Measurements from ENCODE around the gene CTNNBIP1. TPM values are rescaled to one million over a fixed set of nuclear protein-coding genes. Genes with fewer than 3 reads are reported as not detected.
A peak's percentile ranks its signal among the peaks of the same experiment; 100 is the strongest.

Gene CTNNBIP1
- total RNA-seq, 2 experiments from 2014 or later, result 9.0 to 9.6 TPM

GRCh38 chr1:9903801-9904527, 6.1 kb downstream of the CTNNBIP1 start:
- peak; percentile 79 for ATAC-seq
- ChIA-PET CTCF (interaction anchor here (0.8 to 2.1 kb wide), 6 partner anchors 10 to 46 kb away, joined by 3 to 7 read pairs (median 4); no protein-coding TSS in a partner anchor), POLR2A (interaction anchor here (0.6 to 1.2 kb wide), 5 partner anchors 11 to 47 kb away, joined by 3 read pairs; no protein-coding TSS in a partner anchor)
- peaks cover 39% of the 10 kb centered on the region for H3K4me1 Mint-ChIP-seq (ENCODE audit: low read depth)
- intact Hi-C loops (cut with micrococcal nuclease), result no loop called here
- no peak overlapping the region for H3K4me3 Mint-ChIP-seq
- peak overlapping the region; percentile 47 for H3K27ac Mint-ChIP-seq
- DNase-seq, result peak; percentile 18
- H3K9me3 Mint-ChIP-seq, result no peaks in the 10 kb centered on the region
- H3K36me3 Mint-ChIP-seq (ENCODE audit: low read depth), result no peaks in the 10 kb centered on the region
- no peaks in the 10 kb centered on the region for H3K27me3 Mint-ChIP-seq
- no peak for TF ChIP-seq CTCF (IDR thresholded peaks at IDR 0.05)

GRCh38 chr1:9902060-9902452, 8.0 kb downstream of the CTNNBIP1 start:
- no peak overlapping the region for H3K27ac Mint-ChIP-seq
- no peaks in the 10 kb centered on the region for H3K9me3 Mint-ChIP-seq
- DNase-seq, result no peak
- intact Hi-C loops (cut with micrococcal nuclease), result no loop called here
- no peak overlapping the region for H3K4me3 Mint-ChIP-seq
- ChIA-PET CTCF (interaction anchor here (1.6 to 1.8 kb wide), 2 partner anchors 28 to 41 kb away, joined by 4 read pairs; partner anchors contain the start of genes LZIC and NMNAT1), POLR2A (no interaction called here)
- ATAC-seq, result no peak
- TF ChIP-seq CTCF (IDR thresholded peaks at IDR 0.05), result no peak
- peaks cover 30% of the 10 kb centered on the region for H3K4me1 Mint-ChIP-seq (ENCODE audit: low read depth)
- no peaks in the 10 kb centered on the region for H3K36me3 Mint-ChIP-seq (ENCODE audit: low read depth)
- H3K27me3 Mint-ChIP-seq, result no peaks in the 10 kb centered on the region

- CTCF ChIA-PET, result interaction anchor here (1.4 to 1.8 kb wide), 3 partner anchors 27 to 41 kb away, joined by 3 to 4 read pairs (median 4); partner anchors contain the start of genes LZIC and NMNAT1
These were observed 8.7 kb downstream of the CTNNBIP1 start for GRCh38 chr1:9901148-9902059.

GRCh38 chr1:9900142-9901043, 9.7 kb downstream of the CTNNBIP1 start:
- no peak for TF ChIP-seq CTCF (IDR thresholded peaks at IDR 0.05)
- Mint-ChIP-seq H3K9me3 (no peaks in the 10 kb centered on the region), H3K27ac (no peak overlapping the region), H3K27me3 (no peaks in the 10 kb centered on the region), H3K4me3 (no peak overlapping the region), H3K4me1 (ENCODE audit: low read depth) (peaks cover 30% of the 10 kb centered on the region), H3K36me3 (ENCODE audit: low read depth) (no peaks in the 10 kb centered on the region)
- DNase-seq, result no peak
- intact Hi-C loops (cut with micrococcal nuclease), result no loop called here
- ChIA-PET POLR2A (interaction anchor here (1.0 kb wide), 1 partner anchor 18 kb away, joined by 3 read pairs; no protein-coding TSS in a partner anchor), CTCF (interaction anchor here (1.4 kb wide), 1 partner anchor 32 kb away, joined by 3 read pairs; no protein-coding TSS in a partner anchor)
- ATAC-seq, result no peak

More at GRCh38 chr1:9901148-9902059, 8.7 kb downstream of the CTNNBIP1 start:
- Mint-ChIP-seq H3K36me3 (ENCODE audit: low read depth) (no peaks in the 10 kb centered on the region), H3K4me3 (no peak overlapping the region), H3K9me3 (no peaks in the 10 kb centered on the region), H3K27me3 (no peaks in the 10 kb centered on the region), H3K27ac (no peak overlapping the region), H3K4me1 (ENCODE audit: low read depth) (peaks cover 30% of the 10 kb centered on the region)
- ATAC-seq (no peak), DNase-seq (no peak)
- intact Hi-C loops (cut with micrococcal nuclease), result no loop called here
- TF ChIP-seq CTCF (IDR thresholded peaks at IDR 0.05), result no peak
- POLR2A ChIA-PET, result interaction anchor here (1.0 kb wide), 1 partner anchor 19 kb away, joined by 3 read pairs; no protein-coding TSS in a partner anchor
